ENCODE data around the gene HBA2.
"Not testable (repeated sequence)": the region's sequence is repeated elsewhere in the genome, so short reads cannot be mapped to it uniquely, and the experiment has no call there.

Gene HBA2

DNA sequence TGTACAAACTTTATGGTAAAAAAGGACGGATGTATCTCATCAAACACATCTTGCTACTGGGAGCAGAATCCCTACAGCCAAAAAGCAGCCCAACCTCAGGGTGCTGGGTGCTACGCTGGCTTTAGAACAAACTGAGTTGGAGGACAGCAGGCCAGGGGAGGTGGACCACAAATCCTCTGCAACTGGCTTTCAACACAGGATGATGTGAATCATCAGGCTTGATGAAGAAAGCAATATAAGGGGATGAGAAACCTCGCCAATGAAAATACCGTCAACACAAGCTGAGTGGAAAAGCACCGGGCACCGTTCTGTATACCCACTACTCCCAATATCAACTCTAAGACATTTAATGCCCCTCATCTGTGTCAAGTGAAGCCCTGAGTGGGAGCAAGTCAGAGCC lies 21.8 kb downstream of the HBA2 start:
- DNase-seq (ENCODE audit: low read depth): no peak

GRCh38 chr16:200388-200787 lies 27.7 kb downstream of the HBA2 start:
- no peak for DNase-seq (ENCODE audit: low read depth)

DNA sequence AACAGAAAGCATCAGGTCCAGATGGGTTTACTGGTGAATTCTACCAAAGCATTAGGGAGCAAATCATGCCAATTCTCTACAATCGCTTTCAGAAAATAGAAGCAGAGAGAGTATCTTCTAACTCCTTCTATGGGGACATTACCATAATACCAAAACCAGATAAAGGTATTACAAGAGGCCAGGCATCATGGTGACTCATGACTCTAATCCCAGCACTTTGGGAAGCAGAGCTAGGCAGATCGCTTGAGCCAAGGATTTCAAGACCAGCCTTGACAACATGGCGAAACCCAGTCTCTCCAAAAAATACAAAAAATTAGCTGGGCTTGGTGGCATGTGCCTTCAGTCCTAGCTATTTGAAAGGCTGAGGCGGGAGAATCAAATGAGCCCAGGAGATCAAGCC lies 30.6 kb downstream of the HBA2 start:
- DNase-seq (ENCODE audit: low read depth): no peak

GRCh38 chr16:204046-204445 lies 31.4 kb downstream of the HBA2 start:
- DNase-seq (ENCODE audit: low read depth): not testable (repeated sequence)

DNA sequence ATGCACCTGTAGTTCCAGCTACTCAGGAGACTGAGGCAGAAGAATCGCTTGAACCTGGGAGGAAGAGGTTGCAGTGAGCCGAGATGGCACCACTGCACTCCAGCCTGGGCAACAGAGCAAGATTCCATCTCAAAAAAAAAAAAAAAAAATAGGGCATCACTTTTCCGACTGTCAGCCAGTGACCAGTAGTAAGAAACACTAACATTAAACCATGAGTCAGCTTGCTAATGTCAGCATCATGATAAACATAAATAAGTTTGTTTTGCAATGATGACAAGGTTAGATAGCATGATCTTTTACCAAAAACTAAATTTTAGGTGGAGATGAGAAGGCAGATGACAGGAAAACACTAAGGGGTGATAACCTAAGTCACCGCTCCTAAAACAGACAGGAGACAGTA lies 36.7 kb downstream of the HBA2 start:
- DNase-seq (ENCODE audit: low read depth): not testable (repeated sequence)

DNA sequence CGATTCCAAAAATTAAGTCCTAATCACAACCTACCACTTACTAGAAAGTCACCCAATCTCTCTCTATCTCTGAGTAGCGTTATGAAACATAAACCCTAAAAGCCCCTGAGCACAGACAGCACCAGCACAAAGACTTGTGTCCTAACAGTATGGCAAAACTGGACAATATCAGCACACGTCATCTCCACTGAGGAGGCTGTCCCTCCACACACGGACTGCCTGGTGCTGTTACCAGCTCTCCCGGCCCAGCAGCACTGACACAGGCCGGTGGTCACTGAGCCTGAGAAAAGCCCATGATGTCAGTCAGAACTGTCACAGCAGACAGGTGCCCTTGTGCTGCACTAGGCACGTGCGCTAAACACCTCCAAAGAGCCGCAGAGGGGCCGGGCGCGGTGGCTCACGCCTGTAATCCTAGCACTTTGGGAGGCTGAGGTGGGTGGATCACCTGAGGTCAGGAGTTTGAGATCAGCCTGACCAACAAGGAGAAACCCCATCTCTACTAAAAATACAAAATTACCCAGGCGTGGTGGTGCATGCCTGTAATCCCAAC lies 39.0 kb downstream of the HBA2 start:
- not testable (repeated sequence) for DNase-seq (ENCODE audit: low read depth)

- DNase-seq (ENCODE audit: low read depth): no peak
Measured at GRCh38 chr16:212999-213398, 40.3 kb downstream of the HBA2 start.

DNA sequence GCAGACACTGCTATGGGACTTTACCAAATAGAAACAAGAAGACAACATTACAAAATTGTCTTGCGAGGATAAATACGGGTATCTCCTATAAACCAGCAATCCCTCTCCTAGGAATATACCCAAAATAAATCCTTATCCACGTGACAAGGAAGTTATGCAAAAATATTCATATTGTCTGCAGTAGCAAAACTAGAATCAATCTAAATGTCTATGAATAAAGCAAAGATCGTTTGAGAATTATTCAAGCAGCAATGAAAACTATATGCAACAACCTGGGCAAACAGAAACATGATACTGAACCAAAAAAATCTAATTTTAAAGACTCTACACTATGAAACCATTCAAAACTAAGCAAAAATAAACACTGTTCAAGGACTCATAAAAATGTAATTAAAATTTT lies 47.3 kb downstream of the HBA2 start:
- no peak for DNase-seq (ENCODE audit: low read depth)
